Measurements from ENCODE around the gene PPP2R2D.

- no peak for TF ChIP-seq CTCF (IDR thresholded peaks at IDR 0.05; ENCODE audit: poor library complexity)
- TF ChIP-seq EZH2phosphoT487 (IDR thresholded peaks at IDR 0.05; ENCODE audit: low read depth, severe bottlenecking, unreplicated experiment), result no peak
- no peak for TF ChIP-seq EZH2 (IDR thresholded peaks at IDR 0.05; ENCODE audit: borderline replicate concordance)
Measured at GRCh38 chr10:131944976-131945695, 44.3 kb downstream of the PPP2R2D start.

Measured in hepatocyte (in vitro differentiated cells).